GM19324 (cell line): ENCODE results near the gene GPHN.
"Not testable (repeated sequence)": the region's sequence is repeated elsewhere in the genome, so short reads cannot be mapped to it uniquely, and the experiment has no call there.

Experiments
- ATAC-seq: cut with Tn5 transposase; IDR thresholded peaks from one replicate; pipeline ENCODE4 v1.9.1; 2021; ENCODE audit warnings: mild to moderate bottlenecking, moderate library complexity; ENCODE audit not compliant: unreplicated experiment, low FRiP score

Gene GPHN

GRCh38 chr14:66498311-66498710, 9.6 kb upstream of the GPHN start:
- no peak for ATAC-seq

GRCh38 chr14:66501592-66501991, 6.4 kb upstream of the GPHN start:
- no peak for ATAC-seq

GRCh38 chr14:66502836-66503235, 5.1 kb upstream of the GPHN start:
- not testable (repeated sequence) for ATAC-seq

GRCh38 chr14:66503532-66503931, 4.4 kb upstream of the GPHN start:
- ATAC-seq = no peak

- peak; percentile 24 for ATAC-seq
These were observed 696 bp upstream of the GPHN start for GRCh38 chr14:66507181-66507721.

- ATAC-seq = no peak
These were observed 549 bp downstream of the GPHN start for GRCh38 chr14:66508547-66508845.

- ATAC-seq = peak; percentile 16
These were observed 1.1 kb downstream of the GPHN start for GRCh38 chr14:66508846-66509621.

- no peak for ATAC-seq
These were observed 1.9 kb downstream of the GPHN start for GRCh38 chr14:66509874-66510273.

- no peak for ATAC-seq
These were observed 3.9 kb downstream of the GPHN start for GRCh38 chr14:66511849-66512248.

- ATAC-seq = no peak
These were observed 6.3 kb downstream of the GPHN start for GRCh38 chr14:66514213-66514612.

- ATAC-seq = no peak
These were observed 22.6 kb downstream of the GPHN start for GRCh38 chr14:66530526-66530925.

- ATAC-seq = peak; percentile 62
These were observed 31.1 kb downstream of the GPHN start for GRCh38 chr14:66539034-66539433.

- ATAC-seq = no peak
These were observed 32.1 kb downstream of the GPHN start for GRCh38 chr14:66540038-66540437.

- no peak for ATAC-seq
These were observed 33.7 kb downstream of the GPHN start for GRCh38 chr14:66541627-66542026.

GRCh38 chr14:66543996-66544395, 36.0 kb downstream of the GPHN start:
- no peak for ATAC-seq

GRCh38 chr14:66545191-66545590, 37.2 kb downstream of the GPHN start:
- ATAC-seq = not testable (repeated sequence)

- not testable (repeated sequence) for ATAC-seq
These were observed 37.8 kb downstream of the GPHN start for GRCh38 chr14:66545751-66546150.

GRCh38 chr14:66563731-66564130, 55.8 kb downstream of the GPHN start:
- ATAC-seq = no peak

- ATAC-seq = no peak
These were observed 60.3 kb downstream of the GPHN start for GRCh38 chr14:66568220-66568619.

- ATAC-seq = no peak
These were observed 64.9 kb downstream of the GPHN start for GRCh38 chr14:66572826-66573225.

- ATAC-seq = no peak
These were observed 67.1 kb downstream of the GPHN start for GRCh38 chr14:66575014-66575413.

GRCh38 chr14:66575939-66576338, 68.0 kb downstream of the GPHN start:
- no peak for ATAC-seq
